Measurements from ENCODE around the gene CAPN2. TPM values are rescaled to one million over a fixed set of nuclear protein-coding genes. Genes with fewer than 3 reads are reported as not detected.

Gene CAPN2
- total RNA-seq, 2 experiments from 2014 or later: not detected

DNA sequence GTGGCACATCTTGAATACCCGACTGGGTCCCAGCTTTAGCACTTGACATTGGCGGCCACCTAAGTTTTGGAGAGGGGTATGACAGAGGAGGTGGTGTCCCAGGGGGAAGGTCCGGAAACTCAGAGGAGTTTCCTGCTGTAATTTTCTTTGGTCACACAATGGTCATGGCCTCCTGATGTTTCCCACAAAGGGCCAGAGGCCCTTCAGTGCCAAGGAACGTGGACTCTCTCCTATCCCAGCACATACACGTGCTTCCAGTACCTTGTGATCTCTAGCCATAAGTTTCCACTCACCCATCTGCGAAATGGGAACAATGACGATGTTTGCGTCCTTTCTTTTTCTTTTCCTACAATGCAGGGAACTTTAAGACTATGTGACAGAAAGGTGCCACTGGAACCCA is 13.2 kb downstream of the CAPN2 start:
- no peaks in the 10 kb centered on the region for H3K9me2 ChIP-seq (ENCODE audit: insufficient read depth, low read length)
- CTCF ChIA-PET (ENCODE audit: unreplicated experiment): no interaction called here
- POLR2A ChIA-PET: interaction anchor here (0.6 kb wide), 1 partner anchor 10 kb away, joined by 3 read pairs; no protein-coding TSS in a partner anchor
- intact Hi-C loops (cut with micrococcal nuclease; ENCODE audit: unreplicated experiment): no loop called here
- no peaks in the 10 kb centered on the region for H4K20me1 ChIP-seq (ENCODE audit: insufficient read depth, low read length)
- no peak overlapping the region for H3K27ac ChIP-seq (ENCODE audit: low read depth, low read length, poor library complexity, severe bottlenecking)
- no TSS peak for BruUV-seq (replicated peaks)
- TF ChIP-seq, protein P1, sequence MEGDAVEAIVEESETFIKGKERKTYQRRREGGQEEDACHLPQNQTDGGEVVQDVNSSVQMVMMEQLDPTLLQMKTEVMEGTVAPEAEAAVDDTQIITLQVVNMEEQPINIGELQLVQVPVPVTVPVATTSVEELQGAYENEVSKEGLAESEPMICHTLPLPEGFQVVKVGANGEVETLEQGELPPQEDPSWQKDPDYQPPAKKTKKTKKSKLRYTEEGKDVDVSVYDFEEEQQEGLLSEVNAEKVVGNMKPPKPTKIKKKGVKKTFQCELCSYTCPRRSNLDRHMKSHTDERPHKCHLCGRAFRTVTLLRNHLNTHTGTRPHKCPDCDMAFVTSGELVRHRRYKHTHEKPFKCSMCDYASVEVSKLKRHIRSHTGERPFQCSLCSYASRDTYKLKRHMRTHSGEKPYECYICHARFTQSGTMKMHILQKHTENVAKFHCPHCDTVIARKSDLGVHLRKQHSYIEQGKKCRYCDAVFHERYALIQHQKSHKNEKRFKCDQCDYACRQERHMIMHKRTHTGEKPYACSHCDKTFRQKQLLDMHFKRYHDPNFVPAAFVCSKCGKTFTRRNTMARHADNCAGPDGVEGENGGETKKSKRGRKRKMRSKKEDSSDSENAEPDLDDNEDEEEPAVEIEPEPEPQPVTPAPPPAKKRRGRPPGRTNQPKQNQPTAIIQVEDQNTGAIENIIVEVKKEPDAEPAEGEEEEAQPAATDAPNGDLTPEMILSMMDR (conservative IDR thresholded peaks at IDR 0.05; ENCODE audit: low read length): no peak
- TF ChIP-seq EZH2phosphoT487 (IDR thresholded peaks at IDR 0.05; ENCODE audit: borderline replicate concordance, low read depth, low read length): no peak
- H3K4me2 ChIP-seq (ENCODE audit: low read length): no peak overlapping the region
- no peaks in the 10 kb centered on the region for H3K9me3 ChIP-seq (ENCODE audit: low read length)
- no peak for DNase-seq (ENCODE audit: low spot score)
- no peaks in the 10 kb centered on the region for H3K79me2 ChIP-seq (ENCODE audit: insufficient read depth, low read depth, low read length)
- H3K4me1 ChIP-seq (ENCODE audit: insufficient read depth, low read length, poor library complexity, severe bottlenecking): no peaks in the 10 kb centered on the region
- H2AFZ ChIP-seq (ENCODE audit: low read length): no peak overlapping the region
- H3K4me3 ChIP-seq (ENCODE audit: low read depth, low read length, poor library complexity, severe bottlenecking): no peak overlapping the region
- no peaks in the 10 kb centered on the region for H3K36me3 ChIP-seq (ENCODE audit: insufficient read depth, low read length)

DNA sequence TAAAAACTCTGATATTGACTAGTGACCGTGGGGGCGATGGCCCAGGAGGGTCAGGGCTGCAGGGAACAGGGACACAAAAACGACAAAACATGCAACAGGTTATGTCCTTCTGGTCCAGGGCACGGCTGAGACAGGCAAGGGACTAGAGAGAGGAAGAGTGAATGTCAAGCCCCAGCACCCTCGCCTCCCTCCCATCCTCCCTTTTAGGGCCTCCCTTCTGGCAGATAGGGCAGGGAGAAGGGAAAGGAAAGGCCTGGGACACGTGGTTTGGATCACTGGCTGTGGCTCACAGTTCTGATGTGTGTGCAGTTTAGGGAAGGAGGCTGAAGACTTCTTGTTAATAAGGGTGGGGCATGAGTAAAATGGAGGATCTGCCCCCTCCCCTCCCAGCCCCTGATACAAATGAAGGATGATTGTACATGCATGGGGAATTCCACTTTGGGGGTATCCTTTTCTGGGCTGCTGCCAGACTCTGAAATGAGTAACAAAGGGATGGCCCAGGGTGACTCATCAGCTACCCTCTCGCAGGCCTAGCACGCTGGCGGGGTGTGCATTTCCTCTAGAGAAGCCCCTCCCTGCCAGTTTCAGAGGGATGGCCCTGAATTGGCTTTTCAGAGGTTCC is 14.2 kb downstream of the CAPN2 start:
- no peak overlapping the region for H2AFZ ChIP-seq (ENCODE audit: low read length)
- no peak overlapping the region for H3K4me3 ChIP-seq (ENCODE audit: low read depth, low read length, poor library complexity, severe bottlenecking)
- TF ChIP-seq, protein P1 (conservative IDR thresholded peaks at IDR 0.05; ENCODE audit: low read length): no peak
- TF ChIP-seq EZH2phosphoT487 (IDR thresholded peaks at IDR 0.05; ENCODE audit: borderline replicate concordance, low read depth, low read length): no peak
- CTCF ChIA-PET (ENCODE audit: unreplicated experiment): no interaction called here
- H3K4me1 ChIP-seq (ENCODE audit: insufficient read depth, low read length, poor library complexity, severe bottlenecking): no peaks in the 10 kb centered on the region
- DNase-seq (ENCODE audit: low spot score): no peak
- no TSS peak for BruUV-seq (replicated peaks)
- H3K79me2 ChIP-seq (ENCODE audit: insufficient read depth, low read depth, low read length): no peaks in the 10 kb centered on the region
- H3K27ac ChIP-seq (ENCODE audit: low read depth, low read length, poor library complexity, severe bottlenecking): no peak overlapping the region
- no peaks in the 10 kb centered on the region for H4K20me1 ChIP-seq (ENCODE audit: insufficient read depth, low read length)
- H3K9me2 ChIP-seq (ENCODE audit: insufficient read depth, low read length): no peaks in the 10 kb centered on the region
- intact Hi-C loops (cut with micrococcal nuclease; ENCODE audit: unreplicated experiment): no loop called here
- H3K9me3 ChIP-seq (ENCODE audit: low read length): no peaks in the 10 kb centered on the region
- no peak overlapping the region for H3K4me2 ChIP-seq (ENCODE audit: low read length)
- POLR2A ChIA-PET: no interaction called here
- H3K36me3 ChIP-seq (ENCODE audit: insufficient read depth, low read length): no peaks in the 10 kb centered on the region

DNA sequence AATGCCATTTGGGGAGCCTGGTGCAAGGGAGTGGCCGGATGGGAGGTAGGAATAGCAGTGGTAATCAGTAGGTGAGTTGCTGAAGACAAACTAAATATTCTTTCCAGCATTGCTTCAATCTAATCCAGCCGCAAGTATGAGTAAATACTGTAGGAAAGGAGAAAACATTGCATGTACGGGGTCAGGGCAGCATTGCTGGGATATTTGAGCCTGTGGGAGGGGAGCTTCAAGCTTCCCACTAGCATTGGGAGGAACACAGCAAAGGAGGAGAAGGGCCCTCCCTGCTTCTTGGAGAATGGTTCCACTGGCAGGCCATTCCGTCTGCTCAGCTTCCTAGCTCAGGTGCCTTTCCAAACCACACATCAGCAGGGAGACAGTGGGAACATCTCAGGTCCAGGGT is 15.2 kb downstream of the CAPN2 start:
- DNase-seq (ENCODE audit: low spot score): no peak
- ChIA-PET POLR2A (no interaction called here), CTCF (ENCODE audit: unreplicated experiment) (no interaction called here)
- H3K27ac ChIP-seq (ENCODE audit: low read depth, low read length, poor library complexity, severe bottlenecking): no peak overlapping the region
- no peak overlapping the region for H3K4me3 ChIP-seq (ENCODE audit: low read depth, low read length, poor library complexity, severe bottlenecking)
- no peak overlapping the region for H2AFZ ChIP-seq (ENCODE audit: low read length)
- no peaks in the 10 kb centered on the region for H3K9me3 ChIP-seq (ENCODE audit: low read length)
- intact Hi-C loops (cut with micrococcal nuclease; ENCODE audit: unreplicated experiment): no loop called here
- H3K9me2 ChIP-seq (ENCODE audit: insufficient read depth, low read length): no peaks in the 10 kb centered on the region
- no TSS peak for BruUV-seq (replicated peaks)
- no peaks in the 10 kb centered on the region for H3K4me1 ChIP-seq (ENCODE audit: insufficient read depth, low read length, poor library complexity, severe bottlenecking)
- H3K4me2 ChIP-seq (ENCODE audit: low read length): no peak overlapping the region
- TF ChIP-seq, protein P1 (conservative IDR thresholded peaks at IDR 0.05; ENCODE audit: low read length): no peak
- TF ChIP-seq EZH2phosphoT487 (IDR thresholded peaks at IDR 0.05; ENCODE audit: borderline replicate concordance, low read depth, low read length): no peak
- no peaks in the 10 kb centered on the region for H3K79me2 ChIP-seq (ENCODE audit: insufficient read depth, low read depth, low read length)
- H3K36me3 ChIP-seq (ENCODE audit: insufficient read depth, low read length): no peaks in the 10 kb centered on the region
- H4K20me1 ChIP-seq (ENCODE audit: insufficient read depth, low read length): no peaks in the 10 kb centered on the region

All from OCI-LY7 (cell line).